ENCODE results near the gene ERCC3.

GRCh38 chr2:127278959-127279358 is 15.0 kb downstream of the ERCC3 start:
- no peak for TF ChIP-seq RARB (CRISPR knock-in tag; IDR thresholded peaks at IDR 0.05)
- no peak for TF ChIP-seq ZNF70 (CRISPR knock-in tag; IDR thresholded peaks at IDR 0.05)
